Neural crest cell (in vitro differentiated cells): Measurements from ENCODE around the gene KCNV2. TPM values are rescaled to one million over a fixed set of nuclear protein-coding genes. Genes with fewer than 3 reads are reported as not detected.
A peak's percentile ranks its signal among the peaks of the same experiment; 100 is the strongest.

Source experiments
- DNase-seq: peaks from one replicate; pipeline ENCODE4 v3.0.0; 2021; ENCODE audit warnings: low read depth, mixed read lengths, low spot score
- H3K27ac Mint-ChIP-seq: one replicate; pipeline ENCODE4 v1.8.0; 2021; ENCODE audit warnings: mild to moderate bottlenecking, mixed read lengths; ENCODE audit not compliant: unreplicated experiment
- H3K27me3 Mint-ChIP-seq: 2 replicates; pipeline ENCODE4 v1.8.0; 2021; ENCODE audit warnings: low read depth, mild to moderate bottlenecking, mixed read lengths
- H3K36me3 Mint-ChIP-seq: 2 replicates; pipeline ENCODE4 v1.8.0; 2021; ENCODE audit warnings: low read depth, mild to moderate bottlenecking, mixed read lengths
- H3K4me1 Mint-ChIP-seq: 2 replicates; pipeline ENCODE4 v1.8.0; 2021; ENCODE audit warnings: mixed read lengths
- H3K4me3 Mint-ChIP-seq: one replicate; pipeline ENCODE4 v1.8.0; 2021; ENCODE audit warnings: mild to moderate bottlenecking, mixed read lengths
- H3K9me3 Mint-ChIP-seq: 2 replicates; pipeline ENCODE4 v1.8.0; 2021; ENCODE audit warnings: mixed read lengths
- total RNA-seq: library from RNA; stranded (reverse); gene quantifications from 2 replicates; pipeline ENCODE4 v1.2.1, GENCODE V29; 2021
- TF ChIP-seq, protein P1 (sequence below): fragments of 200-600 bp; sonication (generic); conservative IDR thresholded peaks from 2 replicates; pipeline ENCODE4 v1.5.0; 2021; ENCODE audit warnings: antibody characterized with exemption, mild to moderate bottlenecking

KCNV2 gene
- total RNA-seq, 1 donor from 2014 or later = not detected

DNA sequence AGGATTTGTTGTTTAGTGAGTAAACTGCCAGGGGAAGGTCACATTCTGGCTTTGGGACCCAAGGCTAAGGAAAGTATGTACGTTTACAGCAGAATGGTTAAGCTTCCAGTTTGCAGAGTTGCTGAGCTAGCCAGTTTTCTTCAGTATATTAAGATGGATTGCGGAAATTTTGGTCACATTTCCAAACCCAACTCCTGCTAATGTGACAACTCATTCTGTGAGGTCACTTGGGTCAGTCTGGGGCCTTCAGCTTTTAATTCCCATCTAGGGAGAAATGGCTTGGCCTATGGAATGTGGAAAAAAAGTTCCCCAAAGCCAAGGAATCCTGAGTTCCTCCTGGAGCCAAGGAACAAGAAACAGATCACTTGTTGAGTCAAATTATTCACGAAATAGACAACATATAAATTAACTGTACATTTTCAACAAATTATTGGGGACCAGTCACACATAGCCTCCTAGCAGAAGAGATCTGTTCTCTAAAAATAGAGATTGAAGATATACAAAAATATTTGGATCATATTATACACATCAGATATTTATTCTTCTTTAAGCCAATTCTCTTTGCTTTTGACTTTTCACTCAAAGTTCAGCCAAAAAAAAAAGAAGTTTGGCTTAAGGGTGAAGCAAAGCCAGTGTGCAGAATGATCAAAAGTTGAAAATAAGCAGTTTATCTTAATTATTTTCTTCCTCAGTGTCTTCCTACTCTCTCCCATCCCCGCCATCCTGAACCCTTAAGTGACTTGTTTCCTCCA lies 8.8 kb downstream of the KCNV2 start:
- no peak overlapping the region for H3K27ac Mint-ChIP-seq
- H3K9me3 Mint-ChIP-seq = peaks cover 7% of the 10 kb centered on the region
- peaks cover 38% of the 10 kb centered on the region for H3K4me1 Mint-ChIP-seq

DNA sequence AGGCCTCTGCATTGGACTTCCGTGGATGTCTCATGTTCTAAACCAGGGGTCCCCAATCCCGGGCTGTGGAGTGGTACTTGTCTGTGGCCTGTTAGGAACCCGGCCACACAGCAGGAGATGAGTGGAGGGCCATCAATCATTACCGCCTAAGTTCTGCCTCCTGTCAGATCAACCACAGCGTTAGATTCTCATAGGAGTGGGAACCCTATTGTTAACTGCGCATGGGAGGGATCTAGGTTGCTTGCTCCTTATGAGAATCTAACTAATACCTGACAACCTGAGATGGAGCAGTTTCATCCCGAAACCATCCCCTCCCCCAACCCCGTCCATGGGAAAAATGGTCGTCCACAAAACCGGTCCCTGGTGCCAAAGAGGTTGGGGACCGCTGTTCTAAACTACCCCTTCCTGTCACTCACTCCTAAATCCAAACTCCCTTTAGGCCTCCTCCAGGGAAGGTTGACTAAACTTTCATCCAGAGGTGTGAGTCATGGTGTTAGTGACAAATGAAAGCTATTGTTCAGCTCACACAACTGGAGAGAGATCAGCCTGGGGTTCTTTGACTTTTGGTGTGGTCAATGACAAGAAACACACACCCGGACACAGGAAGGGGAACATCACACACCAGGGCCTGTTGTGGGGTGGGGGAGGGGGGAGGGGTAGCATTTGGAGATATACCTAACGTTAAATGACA lies 9.5 kb downstream of the KCNV2 start:
- Mint-ChIP-seq H3K36me3 (peaks cover 6% of the 10 kb centered on the region), H3K9me3 (peaks cover 7% of the 10 kb centered on the region), H3K27me3 (no peaks in the 10 kb centered on the region), H3K4me1 (peaks cover 44% of the 10 kb centered on the region), H3K4me3 (no peak overlapping the region), H3K27ac (no peak overlapping the region)
- no peak for DNase-seq
- TF ChIP-seq, protein P1, sequence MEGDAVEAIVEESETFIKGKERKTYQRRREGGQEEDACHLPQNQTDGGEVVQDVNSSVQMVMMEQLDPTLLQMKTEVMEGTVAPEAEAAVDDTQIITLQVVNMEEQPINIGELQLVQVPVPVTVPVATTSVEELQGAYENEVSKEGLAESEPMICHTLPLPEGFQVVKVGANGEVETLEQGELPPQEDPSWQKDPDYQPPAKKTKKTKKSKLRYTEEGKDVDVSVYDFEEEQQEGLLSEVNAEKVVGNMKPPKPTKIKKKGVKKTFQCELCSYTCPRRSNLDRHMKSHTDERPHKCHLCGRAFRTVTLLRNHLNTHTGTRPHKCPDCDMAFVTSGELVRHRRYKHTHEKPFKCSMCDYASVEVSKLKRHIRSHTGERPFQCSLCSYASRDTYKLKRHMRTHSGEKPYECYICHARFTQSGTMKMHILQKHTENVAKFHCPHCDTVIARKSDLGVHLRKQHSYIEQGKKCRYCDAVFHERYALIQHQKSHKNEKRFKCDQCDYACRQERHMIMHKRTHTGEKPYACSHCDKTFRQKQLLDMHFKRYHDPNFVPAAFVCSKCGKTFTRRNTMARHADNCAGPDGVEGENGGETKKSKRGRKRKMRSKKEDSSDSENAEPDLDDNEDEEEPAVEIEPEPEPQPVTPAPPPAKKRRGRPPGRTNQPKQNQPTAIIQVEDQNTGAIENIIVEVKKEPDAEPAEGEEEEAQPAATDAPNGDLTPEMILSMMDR = no peak

More for the DNA sequence above, 8.8 kb downstream of the KCNV2 start:
- no peak for DNase-seq
- TF ChIP-seq, protein P1 = no peak
- no peak overlapping the region for H3K4me3 Mint-ChIP-seq
- peaks cover 6% of the 10 kb centered on the region for H3K36me3 Mint-ChIP-seq
- H3K27me3 Mint-ChIP-seq = no peaks in the 10 kb centered on the region

DNA sequence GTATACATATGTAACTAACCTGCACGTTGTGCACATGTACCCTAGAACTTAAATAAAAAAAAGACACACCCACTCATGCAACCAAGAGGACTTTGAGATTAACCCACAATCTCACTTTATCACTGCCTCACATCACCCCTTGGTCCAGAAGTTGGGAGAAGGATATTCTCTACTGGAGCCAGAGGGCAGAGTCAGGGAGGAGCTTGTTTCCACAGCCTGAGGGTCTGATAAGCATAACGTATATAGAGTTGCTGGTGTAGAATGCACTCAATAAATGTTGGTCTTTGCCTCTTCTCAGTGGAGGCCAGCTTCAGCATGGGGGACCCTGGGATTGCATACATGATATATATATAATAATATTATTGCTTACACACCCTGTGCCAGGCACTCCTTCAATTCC lies 10.1 kb downstream of the KCNV2 start:
- Mint-ChIP-seq H3K36me3 (peaks cover 6% of the 10 kb centered on the region), H3K4me3 (no peak overlapping the region), H3K27me3 (no peaks in the 10 kb centered on the region)

DNA sequence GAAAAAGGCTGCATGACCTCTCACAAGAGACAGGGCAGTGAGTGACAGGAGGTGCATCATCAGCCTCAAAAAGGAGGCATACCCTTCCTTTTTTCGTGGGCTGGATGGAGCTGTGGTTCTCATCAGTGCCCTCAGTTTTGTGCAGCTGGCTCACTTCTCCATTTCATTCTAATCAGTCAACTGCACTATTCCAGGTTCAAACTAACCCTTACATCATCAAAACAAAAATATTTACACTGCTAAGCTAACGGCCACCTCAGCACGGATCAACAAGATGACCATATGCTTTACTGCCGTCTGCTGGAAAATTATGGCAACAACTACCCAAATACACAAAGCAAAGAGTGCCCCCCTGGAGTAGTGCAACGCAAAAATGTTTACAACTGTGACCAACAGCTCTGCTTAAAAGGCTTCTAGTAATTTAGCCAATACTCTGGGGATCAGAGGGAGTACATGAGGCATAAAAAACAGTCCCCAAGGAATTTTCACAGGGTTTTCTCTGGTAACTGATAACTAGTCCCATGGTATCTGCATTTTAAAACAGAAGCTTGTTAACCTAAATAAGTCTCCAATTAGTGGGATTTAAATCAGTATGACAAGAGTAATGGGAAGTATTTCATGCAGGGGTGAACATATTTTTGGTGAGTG lies 10.8 kb downstream of the KCNV2 start:
- Mint-ChIP-seq H3K27me3 (no peaks in the 10 kb centered on the region), H3K36me3 (peaks cover 3% of the 10 kb centered on the region), H3K4me1 (peaks cover 41% of the 10 kb centered on the region), H3K9me3 (peaks cover 4% of the 10 kb centered on the region), H3K4me3 (no peak overlapping the region), H3K27ac (no peak overlapping the region)
- DNase-seq = peak; percentile 18
- TF ChIP-seq, protein P1 = peak; percentile 66

More for the DNA sequence above, 10.1 kb downstream of the KCNV2 start:
- DNase-seq = no peak
- H3K27ac Mint-ChIP-seq = no peak overlapping the region
- peaks cover 7% of the 10 kb centered on the region for H3K9me3 Mint-ChIP-seq
- H3K4me1 Mint-ChIP-seq = peaks cover 47% of the 10 kb centered on the region
- TF ChIP-seq, protein P1 = no peak

DNA sequence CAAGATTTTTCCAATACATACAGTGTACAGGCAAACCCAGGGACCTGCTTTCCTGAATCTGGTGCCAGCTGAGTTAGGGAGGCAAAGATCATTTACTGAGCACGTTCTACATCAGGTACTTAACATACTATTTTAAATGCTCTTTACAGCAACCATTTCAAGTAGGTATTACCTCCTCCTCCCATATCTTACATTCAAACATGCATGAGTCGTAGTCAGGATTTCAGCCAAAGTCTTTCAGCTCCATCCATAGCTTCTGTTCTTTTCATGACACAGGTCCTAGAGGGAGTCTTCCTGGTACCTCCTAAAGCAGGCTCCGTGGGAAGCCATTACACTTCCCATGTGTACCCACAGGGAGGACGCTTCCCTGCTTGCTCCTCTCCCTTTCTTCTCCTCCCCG lies 11.7 kb downstream of the KCNV2 start:
- Mint-ChIP-seq H3K9me3 (peaks cover 4% of the 10 kb centered on the region), H3K4me3 (no peak overlapping the region), H3K36me3 (peaks cover 3% of the 10 kb centered on the region), H3K4me1 (peaks cover 33% of the 10 kb centered on the region), H3K27ac (no peak overlapping the region), H3K27me3 (no peaks in the 10 kb centered on the region)
- TF ChIP-seq, protein P1 = no peak
- DNase-seq = no peak
